MM.1S (cell line): ENCODE measurements around the gene GLUD1.

ENCODE experiments used
- DNase-seq: peaks from one replicate; pipeline ENCODE4 v3.0.0-alpha.2; 2015
- H2AFZ ChIP-seq: fragments of 300-600 bp; sonication (generic); 2 replicates; pipeline ENCODE4 v1.6.0; 2016; ENCODE audit warnings: antibody characterized with exemption, low read length
- H3F3A ChIP-seq: fragments of 300-600 bp; sonication (generic); 2 replicates; pipeline ENCODE4 v1.6.1; 2016; ENCODE audit warnings: mild to moderate bottlenecking, antibody characterized with exemption, low read length, moderate library complexity, mixed read lengths; ENCODE audit not compliant: insufficient read depth
- H3K27ac ChIP-seq: fragments of 300-600 bp; sonication (generic); 2 replicates; pipeline ENCODE4 v1.5.1; 2016; ENCODE audit warnings: mild to moderate bottlenecking, low read length
- H3K27me3 ChIP-seq: fragments of 300-600 bp; sonication (generic); replicated peaks from 2 replicates; pipeline ENCODE4 v1.6.0; 2016; ENCODE audit warnings: low read length; ENCODE audit not compliant: insufficient read depth
- H3K36me3 ChIP-seq: fragments of 300-600 bp; sonication (generic); replicated peaks from 2 replicates; pipeline ENCODE4 v1.6.1; 2016; ENCODE audit warnings: mild to moderate bottlenecking, low read length, mixed read lengths; ENCODE audit not compliant: insufficient read depth
- H3K4me1 ChIP-seq: fragments of 300-600 bp; sonication (generic); 2 replicates; pipeline ENCODE4 v1.6.1; 2016; ENCODE audit warnings: low read length, mixed read lengths
- H3K4me2 ChIP-seq: fragments of 300-600 bp; sonication (generic); 2 replicates; pipeline ENCODE4 v1.6.0; 2016; ENCODE audit warnings: low read depth, low read length
- H3K4me3 ChIP-seq: fragments of 300-600 bp; sonication (generic); 2 replicates; pipeline ENCODE4 v1.5.1; 2016; ENCODE audit warnings: low read length, mixed read lengths
- H3K79me2 ChIP-seq: fragments of 300-600 bp; sonication (generic); 2 replicates; pipeline ENCODE4 v1.6.1; 2016; ENCODE audit warnings: mixed run types, low read length, mixed read lengths
- H3K9ac ChIP-seq: fragments of 300-600 bp; sonication (generic); 2 replicates; pipeline ENCODE4 v1.6.1; 2016; ENCODE audit warnings: low read length, mixed read lengths
- H3K9me2 ChIP-seq: fragments of 300-600 bp; sonication (generic); replicated peaks from 2 replicates; pipeline ENCODE4 v1.6.1; 2016; ENCODE audit warnings: mild to moderate bottlenecking, low read length, mixed read lengths; ENCODE audit not compliant: insufficient read depth
- H3K9me3 ChIP-seq: fragments of 300-600 bp; sonication (generic); replicated peaks from 2 replicates; pipeline ENCODE4 v1.6.1; 2016; ENCODE audit warnings: mild to moderate bottlenecking, low read length, mixed read lengths; ENCODE audit not compliant: insufficient read depth
- H4K20me1 ChIP-seq: fragments of 300-600 bp; sonication (generic); 2 replicates; pipeline ENCODE4 v1.6.1; 2016; ENCODE audit warnings: mild to moderate bottlenecking, low read length, moderate library complexity, mixed read lengths; ENCODE audit not compliant: insufficient read depth
- EZH2 ChIP-seq: fragments of 300-600 bp; sonication (generic); optimal IDR thresholded peaks from 2 replicates; pipeline ENCODE3; 2017; ENCODE audit warnings: low read depth, mild to moderate bottlenecking, antibody characterized with exemption, low read length, mixed read lengths
- EZH2phosphoT487 ChIP-seq: fragments of 300-600 bp; sonication (generic); IDR thresholded peaks from 2 replicates; pipeline ENCODE4 v1.6.1; 2018; ENCODE audit warnings: antibody characterized with exemption, low read length
- TF ChIP-seq, protein P1 (sequence below): fragments of 300-600 bp; sonication (generic); IDR thresholded peaks from 2 replicates; pipeline ENCODE4 v1.5.1; 2016; ENCODE audit warnings: antibody characterized with exemption, low read length, mixed read lengths

Gene GLUD1

GRCh38 chr10:87066178-87066577 lies 28.5 kb downstream of the GLUD1 start:
- Histone ChIP-seq H3K9me3 (no peaks in the 10 kb centered on the region), H3K36me3 (no peaks in the 10 kb centered on the region), H3K9me2 (no peaks in the 10 kb centered on the region), H3K4me3 (no peak overlapping the region), H3K9ac (no peak overlapping the region), H3K27ac (no peak overlapping the region), H3K27me3 (no peaks in the 10 kb centered on the region), H3K4me2 (no peak overlapping the region), H3K4me1 (no peaks in the 10 kb centered on the region), H2AFZ (no peak overlapping the region), H3F3A (no peaks in the 10 kb centered on the region), H4K20me1 (no peaks in the 10 kb centered on the region), H3K79me2 (no peaks in the 10 kb centered on the region)
- DNase-seq, result no peak
- no peak for TF ChIP-seq EZH2
- TF ChIP-seq, protein P1, sequence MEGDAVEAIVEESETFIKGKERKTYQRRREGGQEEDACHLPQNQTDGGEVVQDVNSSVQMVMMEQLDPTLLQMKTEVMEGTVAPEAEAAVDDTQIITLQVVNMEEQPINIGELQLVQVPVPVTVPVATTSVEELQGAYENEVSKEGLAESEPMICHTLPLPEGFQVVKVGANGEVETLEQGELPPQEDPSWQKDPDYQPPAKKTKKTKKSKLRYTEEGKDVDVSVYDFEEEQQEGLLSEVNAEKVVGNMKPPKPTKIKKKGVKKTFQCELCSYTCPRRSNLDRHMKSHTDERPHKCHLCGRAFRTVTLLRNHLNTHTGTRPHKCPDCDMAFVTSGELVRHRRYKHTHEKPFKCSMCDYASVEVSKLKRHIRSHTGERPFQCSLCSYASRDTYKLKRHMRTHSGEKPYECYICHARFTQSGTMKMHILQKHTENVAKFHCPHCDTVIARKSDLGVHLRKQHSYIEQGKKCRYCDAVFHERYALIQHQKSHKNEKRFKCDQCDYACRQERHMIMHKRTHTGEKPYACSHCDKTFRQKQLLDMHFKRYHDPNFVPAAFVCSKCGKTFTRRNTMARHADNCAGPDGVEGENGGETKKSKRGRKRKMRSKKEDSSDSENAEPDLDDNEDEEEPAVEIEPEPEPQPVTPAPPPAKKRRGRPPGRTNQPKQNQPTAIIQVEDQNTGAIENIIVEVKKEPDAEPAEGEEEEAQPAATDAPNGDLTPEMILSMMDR, result no peak
- no peak for TF ChIP-seq EZH2phosphoT487

DNA sequence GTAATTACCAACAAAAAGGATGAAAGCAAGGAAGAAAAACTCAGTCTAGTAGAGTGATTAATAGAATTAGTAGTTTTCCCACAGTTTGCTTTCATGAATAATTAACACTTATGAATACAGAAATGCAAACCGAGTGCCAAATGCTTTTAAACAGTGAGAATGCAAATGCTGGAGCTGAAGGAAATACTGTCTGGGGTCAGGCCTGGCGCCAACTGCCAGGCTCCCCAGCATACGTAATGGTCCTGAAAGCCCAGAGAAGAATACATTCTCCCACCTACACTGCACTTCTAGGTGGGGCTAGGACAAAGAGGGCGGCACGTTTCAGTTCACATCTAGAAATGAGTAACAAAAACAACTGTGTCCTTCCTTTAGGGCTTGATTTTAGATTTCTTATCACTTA lies 30.0 kb downstream of the GLUD1 start:
- H3K9me3 ChIP-seq, result no peaks in the 10 kb centered on the region

GRCh38 chr10:87060280-87060928 lies 34.2 kb downstream of the GLUD1 start:
- Histone ChIP-seq H3K4me3 (no peak overlapping the region), H3K27me3 (no peaks in the 10 kb centered on the region), H2AFZ (no peak overlapping the region), H3K4me1 (no peaks in the 10 kb centered on the region), H3K9me2 (no peaks in the 10 kb centered on the region), H3K4me2 (no peak overlapping the region), H4K20me1 (no peaks in the 10 kb centered on the region), H3K9me3 (no peaks in the 10 kb centered on the region), H3K36me3 (peaks cover 3% of the 10 kb centered on the region; the same call in 1 of the 2 replicates), H3K79me2 (no peaks in the 10 kb centered on the region), H3K9ac (no peak overlapping the region), H3F3A (no peaks in the 10 kb centered on the region), H3K27ac (no peak overlapping the region)
- TF ChIP-seq EZH2 (no peak), EZH2phosphoT487 (no peak)
- TF ChIP-seq, protein P1, result no peak
- no peak for DNase-seq

More for the DNA sequence above, 30.0 kb downstream of the GLUD1 start:
- Histone ChIP-seq H4K20me1 (no peaks in the 10 kb centered on the region), H3K9ac (no peak overlapping the region), H3K4me2 (no peak overlapping the region), H3K27ac (no peak overlapping the region), H3K9me2 (no peaks in the 10 kb centered on the region), H2AFZ (no peak overlapping the region), H3K27me3 (no peaks in the 10 kb centered on the region), H3K79me2 (no peaks in the 10 kb centered on the region), H3K4me3 (no peak overlapping the region), H3K36me3 (no peaks in the 10 kb centered on the region; the same call in 1 of the 2 replicates), H3K4me1 (no peaks in the 10 kb centered on the region), H3F3A (no peaks in the 10 kb centered on the region)
- DNase-seq, result no peak
- TF ChIP-seq EZH2phosphoT487 (no peak), EZH2 (no peak)
- TF ChIP-seq, protein P1, result no peak
